Keratinocyte (primary cell): ENCODE data around the gene TRPM1. TPM values are rescaled to one million over a fixed set of nuclear protein-coding genes. Genes with fewer than 3 reads are reported as not detected.

ENCODE experiments used
- DNase-seq: peaks from one replicate; pipeline ENCODE4 v3.0.0-alpha.2; 2011; ENCODE audit warnings: low read depth, missing footprints, low spot score
- FAIRE-seq: peaks from 2 replicates; lab custom pipeline; 2011; peaks lifted over from hg19 to GRCh38; lab: Jason Lieb, UNC
- H2AFZ ChIP-seq: 2 replicates; pipeline ENCODE4 v1.6.0; 2012; ENCODE audit warnings: low read length, control low read depth, inconsistent platforms; ENCODE audit not compliant: control insufficient read depth
- H3K27ac ChIP-seq: 2 replicates; pipeline ENCODE4 v1.5.1; 2011; ENCODE audit warnings: low read length; ENCODE audit not compliant: control insufficient read depth, insufficient read depth
- H3K27me3 ChIP-seq: 3 replicates; pipeline ENCODE4 v1.6.0; 2011; ENCODE audit warnings: low read length; ENCODE audit not compliant: control insufficient read depth, insufficient read depth; ENCODE audit errors: extremely low read depth
- H3K36me3 ChIP-seq, 2 experiments: 2 replicates in 1 of 2; 3 replicates in 1 of 2; pipeline ENCODE4 v1.5.1; 2011; ENCODE audit warnings: low read length in 2 of 2, mild to moderate bottlenecking in 1 of 2; ENCODE audit not compliant: control insufficient read depth in 2 of 2, insufficient read depth in 2 of 2; ENCODE audit errors: extremely low read depth in 1 of 2
- H3K4me1 ChIP-seq: 3 replicates; pipeline ENCODE4 v1.5.1; 2011; ENCODE audit warnings: low read length; ENCODE audit not compliant: control insufficient read depth, insufficient read depth; ENCODE audit errors: extremely low read depth
- H3K4me2 ChIP-seq: 3 replicates; pipeline ENCODE4 v1.6.0; 2011; ENCODE audit warnings: low read depth, low read length; ENCODE audit not compliant: control insufficient read depth, insufficient read depth; ENCODE audit errors: extremely low read depth
- H3K4me3 ChIP-seq, 3 experiments: fragments of 200-600 bp in 1 of 3; sonication (generic) in 1 of 3; 2 replicates in 2 of 3; 3 replicates in 1 of 3; pipeline ENCODE4 v1.5.1; 2011 to 2016; ENCODE audit warnings: low read length in 3 of 3, mild to moderate bottlenecking in 3 of 3, control low read depth in 2 of 3, inconsistent platforms in 1 of 3, low read depth in 1 of 3, mixed read lengths in 1 of 3, mixed run types in 1 of 3, moderate library complexity in 1 of 3; ENCODE audit not compliant: control insufficient read depth in 2 of 3, insufficient read depth in 2 of 3; ENCODE audit errors: extremely low read depth in 1 of 3
- H3K79me2 ChIP-seq: 2 replicates; pipeline ENCODE4 v1.6.0; 2012; ENCODE audit warnings: low read length; ENCODE audit not compliant: control insufficient read depth, insufficient read depth
- H3K9ac ChIP-seq: 3 replicates; pipeline ENCODE4 v1.6.0; 2011; ENCODE audit warnings: low read length; ENCODE audit not compliant: control insufficient read depth, insufficient read depth; ENCODE audit errors: extremely low read depth
- H3K9me1 ChIP-seq: 3 replicates; pipeline ENCODE4 v1.6.0; 2011; ENCODE audit warnings: low read length; ENCODE audit not compliant: control insufficient read depth, insufficient read depth; ENCODE audit errors: extremely low read depth
- H3K9me3 ChIP-seq: 2 replicates; pipeline ENCODE4 v1.5.1; 2012; ENCODE audit warnings: low read depth, low read length; ENCODE audit not compliant: control insufficient read depth
- H4K20me1 ChIP-seq: 3 replicates; pipeline ENCODE4 v1.6.0; 2011; ENCODE audit warnings: low read length; ENCODE audit not compliant: control insufficient read depth, insufficient read depth; ENCODE audit errors: extremely low read depth
- EZH2 ChIP-seq: IDR thresholded peaks from one replicate; pipeline ENCODE4 v1.6.1; 2012; ENCODE audit warnings: inconsistent platforms, mild to moderate bottlenecking, low read length, moderate library complexity
- dilution Hi-C: fragments of 300-500 bp; cut with MboI; formaldehyde crosslinking; loops from one replicate; pipeline ENCODE4 v1.7.0; 2020; ENCODE audit warnings: low sequenced_read_pairs; ENCODE audit not compliant: extremely low pct_ligation_motif_present
- polyA plus RNA-seq, 5 experiments: library from polyadenylated mRNA; depleted of rRNA in 3 of 5; stranded (reverse) in 3 of 5; stranded (forward) in 1 of 5; unstranded in 1 of 5; fragments of >200 nt; gene quantifications; 1 replicate in 1 of 5; 2 replicates in 3 of 5; 3 replicates in 1 of 5; pipeline versions ENCODE4 v1.2.1 to v1.2.3, GENCODE V29; 2011 to 2012; ENCODE audit warnings: missing spikeins in 2 of 5, low read depth in 1 of 5, low replicate concordance in 1 of 5
- TF ChIP-seq, protein P1 (sequence below), 3 experiments: IDR thresholded peaks in 1 of 3; conservative IDR thresholded peaks in 1 of 3; optimal IDR thresholded peaks in 1 of 3; 2 replicates in 2 of 3; 3 replicates in 1 of 3; pipeline versions ENCODE3 to v1.5.1; 2011; ENCODE audit warnings: low read length in 3 of 3, mild to moderate bottlenecking in 3 of 3, moderate library complexity in 2 of 3, control low read depth in 1 of 3, inconsistent platforms in 1 of 3; ENCODE audit not compliant: insufficient read depth in 2 of 3; ENCODE audit errors: extremely low read depth in 1 of 3

The TRPM1 gene
- polyA plus RNA-seq, 1 donor (not counting 4 experiments of a cell fraction or from before 2014, with no cell fraction given) = 0.17 TPM

- no peaks in the 10 kb centered on the region for H3K9me1 ChIP-seq
- no peak overlapping the region for H3K27ac ChIP-seq
- no peaks in the 10 kb centered on the region for H3K79me2 ChIP-seq
- no peaks in the 10 kb centered on the region for H3K36me3 ChIP-seq
- FAIRE-seq = no peak
- no peak overlapping the region for H3K4me3 ChIP-seq
- H3K4me1 ChIP-seq = peaks cover 3% of the 10 kb centered on the region
- dilution Hi-C loops = no loop called here
- H3K4me2 ChIP-seq = no peak overlapping the region
- peaks cover 3% of the 10 kb centered on the region for H3K27me3 ChIP-seq
- no peak overlapping the region for H3K9ac ChIP-seq
- H3K9me3 ChIP-seq = no peaks in the 10 kb centered on the region
- no peak overlapping the region for H2AFZ ChIP-seq
- DNase-seq = no peak
- H4K20me1 ChIP-seq = no peaks in the 10 kb centered on the region
- TF ChIP-seq EZH2 = no peak
- TF ChIP-seq, protein P1, sequence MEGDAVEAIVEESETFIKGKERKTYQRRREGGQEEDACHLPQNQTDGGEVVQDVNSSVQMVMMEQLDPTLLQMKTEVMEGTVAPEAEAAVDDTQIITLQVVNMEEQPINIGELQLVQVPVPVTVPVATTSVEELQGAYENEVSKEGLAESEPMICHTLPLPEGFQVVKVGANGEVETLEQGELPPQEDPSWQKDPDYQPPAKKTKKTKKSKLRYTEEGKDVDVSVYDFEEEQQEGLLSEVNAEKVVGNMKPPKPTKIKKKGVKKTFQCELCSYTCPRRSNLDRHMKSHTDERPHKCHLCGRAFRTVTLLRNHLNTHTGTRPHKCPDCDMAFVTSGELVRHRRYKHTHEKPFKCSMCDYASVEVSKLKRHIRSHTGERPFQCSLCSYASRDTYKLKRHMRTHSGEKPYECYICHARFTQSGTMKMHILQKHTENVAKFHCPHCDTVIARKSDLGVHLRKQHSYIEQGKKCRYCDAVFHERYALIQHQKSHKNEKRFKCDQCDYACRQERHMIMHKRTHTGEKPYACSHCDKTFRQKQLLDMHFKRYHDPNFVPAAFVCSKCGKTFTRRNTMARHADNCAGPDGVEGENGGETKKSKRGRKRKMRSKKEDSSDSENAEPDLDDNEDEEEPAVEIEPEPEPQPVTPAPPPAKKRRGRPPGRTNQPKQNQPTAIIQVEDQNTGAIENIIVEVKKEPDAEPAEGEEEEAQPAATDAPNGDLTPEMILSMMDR (optimal IDR thresholded peaks at IDR 0.05 in 1 of 3, IDR thresholded peaks at IDR 0.05 in 1 of 3, conservative IDR thresholded peaks at IDR 0.05 in 1 of 3; ENCODE audit: extremely low read depth in 1 of 3, insufficient read depth in 2 of 3, low read length in 3 of 3) = no peak
Observed at GRCh38 chr15:31102039-31102321, 455 bp upstream of the TRPM1 start.

- Histone ChIP-seq H3K27ac (no peak overlapping the region), H3K36me3 (no peaks in the 10 kb centered on the region), H3K27me3 (peaks cover 3% of the 10 kb centered on the region), H2AFZ (no peak overlapping the region), H3K79me2 (no peaks in the 10 kb centered on the region), H3K4me2 (no peak overlapping the region), H3K9ac (no peak overlapping the region), H3K4me1 (peaks cover 3% of the 10 kb centered on the region), H4K20me1 (no peaks in the 10 kb centered on the region), H3K4me3 (no peak overlapping the region), H3K9me1 (no peaks in the 10 kb centered on the region), H3K9me3 (no peaks in the 10 kb centered on the region)
- DNase-seq = no peak
- TF ChIP-seq EZH2 = no peak
- TF ChIP-seq, protein P1 (optimal IDR thresholded peaks at IDR 0.05 in 1 of 3, IDR thresholded peaks at IDR 0.05 in 1 of 3, conservative IDR thresholded peaks at IDR 0.05 in 1 of 3; ENCODE audit: extremely low read depth in 1 of 3, insufficient read depth in 2 of 3, low read length in 3 of 3) = no peak
- no peak for FAIRE-seq
- dilution Hi-C loops = no loop called here
Observed at GRCh38 chr15:31100738-31101137, 787 bp downstream of the TRPM1 start.
